OCI-LY1 (cell line): ENCODE measurements around the gene EPM2AIP1.

Source experiments
- H2AFZ ChIP-seq: fragments of 200-600 bp; sonication (generic), shearing (Covaris generic); 2 replicates; pipeline ENCODE4 v1.6.0; 2014; ENCODE audit warnings: antibody characterized with exemption, mild to moderate bottlenecking, low read length
- H3F3A ChIP-seq: fragments of 200-600 bp; sonication (generic), shearing (Covaris generic); 2 replicates; pipeline ENCODE4 v1.6.0; 2014; ENCODE audit warnings: mild to moderate bottlenecking, antibody characterized with exemption, low read length, moderate library complexity; ENCODE audit not compliant: insufficient read depth
- H3K27ac ChIP-seq: fragments of 200-600 bp; sonication (generic); 2 replicates; pipeline ENCODE4 v1.5.1; 2014; ENCODE audit warnings: low read length, mixed run types, mild to moderate bottlenecking, low read depth; ENCODE audit not compliant: poor library complexity, severe bottlenecking
- H3K27me3 ChIP-seq: fragments of 200-600 bp; sonication (generic); 2 replicates; pipeline ENCODE4 v1.6.0; 2014; ENCODE audit warnings: antibody characterized with exemption, mild to moderate bottlenecking, low read length, moderate library complexity; ENCODE audit not compliant: insufficient read depth
- H3K36me3 ChIP-seq: fragments of 200-600 bp; sonication (generic); 2 replicates; pipeline ENCODE4 v1.6.1; 2014; ENCODE audit warnings: mild to moderate bottlenecking, antibody characterized with exemption, low read length, moderate library complexity, mixed read lengths; ENCODE audit not compliant: insufficient read depth
- H3K4me1 ChIP-seq: fragments of 200-600 bp; sonication (generic); 2 replicates; pipeline ENCODE4 v1.5.1; 2014; ENCODE audit warnings: mild to moderate bottlenecking, low read length, moderate library complexity; ENCODE audit not compliant: insufficient read depth, severe bottlenecking
- H3K4me2 ChIP-seq: fragments of 200-600 bp; sonication (generic), shearing (Covaris generic); 2 replicates; pipeline ENCODE4 v1.6.1; 2014; ENCODE audit warnings: low read length
- H3K4me3 ChIP-seq: fragments of 200-600 bp; sonication (generic); 2 replicates; pipeline ENCODE4 v1.5.1; 2014; ENCODE audit warnings: low read length, low read depth, mild to moderate bottlenecking, mixed read lengths; ENCODE audit not compliant: poor library complexity, severe bottlenecking
- H3K79me2 ChIP-seq: fragments of 200-600 bp; shearing (Covaris generic); 2 replicates; pipeline ENCODE4 v1.6.1; 2016; ENCODE audit warnings: mixed run types, low read length, mixed read lengths; ENCODE audit not compliant: insufficient read depth
- H3K9ac ChIP-seq: fragments of 200-600 bp; sonication (generic), shearing (Covaris generic); 2 replicates; pipeline ENCODE4 v1.6.1; 2014; ENCODE audit warnings: mild to moderate bottlenecking, low read length, mixed read lengths
- H3K9me2 ChIP-seq: fragments of 200-600 bp; sonication (generic), shearing (Covaris generic); 2 replicates; pipeline ENCODE4 v1.6.1; 2014; ENCODE audit warnings: low read depth, mild to moderate bottlenecking, low read length, mixed read lengths
- H3K9me3 ChIP-seq: fragments of 200-600 bp; shearing (Covaris generic); 2 replicates; pipeline ENCODE4 v1.6.1; 2014; ENCODE audit warnings: low read length, mixed read lengths
- H4K20me1 ChIP-seq: fragments of 200-600 bp; sonication (generic), shearing (Covaris generic); 2 replicates; pipeline ENCODE4 v1.6.0; 2016; ENCODE audit warnings: mild to moderate bottlenecking, low read length; ENCODE audit not compliant: insufficient read depth
- CTCF ChIP-seq: fragments of 200-600 bp; sonication (generic), shearing (Covaris generic); IDR thresholded peaks from 2 replicates; pipeline ENCODE4 v1.5.1; 2017; ENCODE audit warnings: mild to moderate bottlenecking, antibody characterized with exemption, low read length, moderate library complexity, mixed read lengths
- EZH2 ChIP-seq: fragments of 200-600 bp; sonication (generic), shearing (Covaris generic); IDR thresholded peaks from 2 replicates; pipeline ENCODE4 v1.8.0; 2017; ENCODE audit warnings: borderline replicate concordance, mixed run types, mild to moderate bottlenecking, antibody characterized with exemption, low read length, moderate library complexity, mixed read lengths

Gene EPM2AIP1

GRCh38 chr3:36972163-36972562 lies 20.8 kb downstream of the EPM2AIP1 start:
- H3K27me3 ChIP-seq, result no peaks in the 10 kb centered on the region
- no peaks in the 10 kb centered on the region for H3K79me2 ChIP-seq
- H3K4me3 ChIP-seq, result no peak overlapping the region
- no peaks in the 10 kb centered on the region for H3K36me3 ChIP-seq
- TF ChIP-seq EZH2 (no peak), CTCF (no peak)
- no peak overlapping the region for H3K9ac ChIP-seq
- no peak overlapping the region for H2AFZ ChIP-seq
- H3K4me2 ChIP-seq, result no peak overlapping the region
- no peak overlapping the region for H3K27ac ChIP-seq
- no peaks in the 10 kb centered on the region for H3K9me2 ChIP-seq
- H3K9me3 ChIP-seq, result no peaks in the 10 kb centered on the region
- H3K4me1 ChIP-seq, result peaks cover 19% of the 10 kb centered on the region
- no peaks in the 10 kb centered on the region for H3F3A ChIP-seq
- no peaks in the 10 kb centered on the region for H4K20me1 ChIP-seq

DNA sequence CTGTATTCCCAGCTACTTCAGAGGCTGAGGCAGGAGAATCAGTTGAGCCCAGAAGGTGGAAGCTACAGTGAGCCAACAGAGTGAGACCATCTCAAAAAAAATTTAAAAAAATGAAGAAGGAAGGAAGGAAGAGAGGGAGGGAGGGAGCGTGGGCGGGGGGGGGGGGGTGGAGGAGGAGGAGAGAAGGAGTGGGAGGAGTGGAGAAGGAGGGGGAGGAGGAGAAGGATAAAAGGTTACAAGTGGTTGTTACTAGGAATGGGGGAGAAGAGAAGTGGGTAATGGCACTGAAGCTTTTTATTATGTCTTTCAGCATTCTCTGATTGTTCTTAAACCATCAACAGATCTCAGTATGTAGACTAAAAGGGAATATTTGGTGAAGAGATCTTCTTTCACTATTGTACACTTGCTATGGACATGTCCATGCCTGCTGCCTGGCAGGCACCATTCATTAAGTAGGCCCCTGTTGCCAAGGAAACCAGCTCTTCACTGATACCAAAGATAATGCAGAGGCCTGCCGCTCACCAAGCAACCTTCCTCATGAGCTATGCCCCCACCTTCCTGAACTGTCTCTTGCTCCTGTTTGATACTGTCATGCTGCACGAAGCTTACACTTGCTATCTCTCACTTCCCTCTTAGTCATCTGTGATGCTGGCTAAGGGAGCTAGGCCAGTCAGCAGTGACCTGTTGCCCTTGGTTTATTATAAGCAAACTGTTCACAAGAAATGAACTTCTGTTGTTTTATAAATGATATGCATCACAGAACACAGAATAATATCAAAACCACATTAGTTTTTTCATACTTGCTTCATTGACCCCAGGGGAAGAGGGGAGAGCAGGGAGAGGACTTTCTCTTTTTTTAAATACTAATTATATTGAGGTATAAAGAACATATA lies 23.1 kb downstream of the EPM2AIP1 start:
- no peaks in the 10 kb centered on the region for H3F3A ChIP-seq
- no peak overlapping the region for H3K4me3 ChIP-seq
- peaks cover 27% of the 10 kb centered on the region for H3K4me1 ChIP-seq
- no peak overlapping the region for H3K9ac ChIP-seq
- no peaks in the 10 kb centered on the region for H4K20me1 ChIP-seq
- H3K36me3 ChIP-seq, result no peaks in the 10 kb centered on the region
- no peaks in the 10 kb centered on the region for H3K9me2 ChIP-seq
- H2AFZ ChIP-seq, result no peak overlapping the region
- TF ChIP-seq CTCF (no peak), EZH2 (no peak)
- peak overlapping the region; percentile 24 for H3K27ac ChIP-seq
- H3K9me3 ChIP-seq, result no peaks in the 10 kb centered on the region
- H3K79me2 ChIP-seq, result no peaks in the 10 kb centered on the region
- H3K27me3 ChIP-seq, result no peaks in the 10 kb centered on the region
- peak overlapping the region; percentile 17; the same call in 1 of the 2 replicates for H3K4me2 ChIP-seq

DNA sequence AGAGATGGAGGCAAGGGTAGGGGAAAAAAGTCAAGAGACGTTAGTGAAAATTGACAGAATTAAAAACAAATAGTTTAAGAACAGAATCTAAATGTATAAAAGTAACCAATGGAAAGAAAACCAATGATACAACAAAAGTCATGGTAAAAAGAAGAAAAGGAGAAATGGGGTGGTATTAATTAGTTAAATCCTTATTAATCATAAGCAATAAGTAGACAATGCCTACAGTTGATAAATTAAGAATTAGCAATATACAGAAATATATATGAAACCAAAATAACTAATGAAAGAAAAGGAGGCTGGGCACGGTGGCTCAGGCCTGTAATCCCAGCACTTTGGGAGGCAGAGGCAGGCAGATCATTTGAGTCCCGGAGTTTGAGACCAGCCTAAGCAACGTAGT lies 23.8 kb downstream of the EPM2AIP1 start:
- Histone ChIP-seq H3K4me3 (no peak overlapping the region), H3K9me2 (no peaks in the 10 kb centered on the region)

More for the DNA sequence above, 23.8 kb downstream of the EPM2AIP1 start:
- Histone ChIP-seq H3K4me1 (peaks cover 31% of the 10 kb centered on the region), H2AFZ (no peak overlapping the region), H3K9ac (no peak overlapping the region), H4K20me1 (no peaks in the 10 kb centered on the region), H3K4me2 (no peak overlapping the region), H3K36me3 (no peaks in the 10 kb centered on the region), H3K9me3 (no peaks in the 10 kb centered on the region), H3K27ac (no peak overlapping the region), H3K79me2 (no peaks in the 10 kb centered on the region), H3F3A (no peaks in the 10 kb centered on the region), H3K27me3 (no peaks in the 10 kb centered on the region)
- TF ChIP-seq CTCF, result no peak
- TF ChIP-seq EZH2, result no peak
